Fibroblast of lung (primary cell): ENCODE measurements around the gene SIRPB1. TPM values are rescaled to one million over a fixed set of nuclear protein-coding genes. Genes with fewer than 3 reads are reported as not detected.
A peak's percentile ranks its signal among the peaks of the same experiment; 100 is the strongest.

Experiments
- DNase-seq, 2 donors: peaks; one replicate each; pipeline versions ENCODE4 v3.0.0 to v3.0.0-alpha.2; 2010; ENCODE audit warnings: low read depth in 2 of 2
- H2AFZ ChIP-seq: 2 replicates; pipeline ENCODE4 v1.5.1; 2012; ENCODE audit warnings: low read length, control low read depth, inconsistent platforms
- H3K27ac ChIP-seq: 2 replicates; pipeline ENCODE4 v1.5.1; 2011; ENCODE audit warnings: low read length, control low read depth; ENCODE audit not compliant: insufficient read depth
- H3K27me3 ChIP-seq: 2 replicates; pipeline ENCODE4 v1.5.1; 2011; ENCODE audit warnings: mild to moderate bottlenecking, low read length; ENCODE audit not compliant: control insufficient read depth, insufficient read depth
- H3K36me3 ChIP-seq: 2 replicates; pipeline ENCODE4 v1.5.1; 2011; ENCODE audit warnings: low read length; ENCODE audit not compliant: control insufficient read depth, insufficient read depth
- H3K4me1 ChIP-seq: 2 replicates; pipeline ENCODE4 v1.5.1; 2011; ENCODE audit warnings: low read length; ENCODE audit not compliant: control insufficient read depth, insufficient read depth; ENCODE audit errors: extremely low read depth
- H3K4me2 ChIP-seq: 2 replicates; pipeline ENCODE4 v1.5.1; 2011; ENCODE audit warnings: low read length, control low read depth; ENCODE audit not compliant: insufficient read depth; ENCODE audit errors: extremely low read depth
- H3K4me3 ChIP-seq, 4 experiments: fragments of 200-600 bp in 1 of 4; sonication (generic) in 1 of 4; replicated peaks in 1 of 4; 2 replicates each; pipeline ENCODE4 v1.5.1; 2011 to 2016; ENCODE audit warnings: low read length in 4 of 4, low read depth in 3 of 4, mild to moderate bottlenecking in 3 of 4, control low read depth in 2 of 4, inconsistent platforms in 1 of 4, mixed read lengths in 1 of 4; ENCODE audit not compliant: insufficient read depth in 1 of 4; ENCODE audit errors: control extremely low read depth in 1 of 4
- H3K79me2 ChIP-seq: 2 replicates; pipeline ENCODE4 v1.5.1; 2012; ENCODE audit warnings: mild to moderate bottlenecking, low read length, inconsistent platforms; ENCODE audit not compliant: control insufficient read depth, insufficient read depth
- H3K9ac ChIP-seq: 2 replicates; pipeline ENCODE4 v1.5.1; 2011; ENCODE audit warnings: mild to moderate bottlenecking, low read length, control low read depth; ENCODE audit not compliant: insufficient read depth
- H3K9me3 ChIP-seq: 2 replicates; pipeline ENCODE4 v1.5.1; 2012; ENCODE audit warnings: low read depth, low read length; ENCODE audit not compliant: control insufficient read depth, insufficient read depth
- H4K20me1 ChIP-seq: 2 replicates; pipeline ENCODE4 v1.5.1; 2011; ENCODE audit warnings: low read length; ENCODE audit not compliant: control insufficient read depth, insufficient read depth; ENCODE audit errors: extremely low read depth
- EZH2 ChIP-seq: IDR thresholded peaks from 2 replicates; pipeline ENCODE4 v1.5.1; 2012; ENCODE audit warnings: low read length, control low read depth, mild to moderate bottlenecking; ENCODE audit errors: missing control alignments
- polyA plus RNA-seq, 2 donors: library from polyadenylated mRNA; depleted of rRNA in 1 of 2; stranded (reverse) in 1 of 2; unstranded in 1 of 2; fragments of >200 nt; gene quantifications; 2 replicates each; pipeline ENCODE4 v1.2.1, GENCODE V29; 2011 to 2012; ENCODE audit warnings: missing spikeins in 1 of 2
- total RNA-seq: library from RNA; depleted of rRNA; stranded (reverse); fragments of >200 nt; gene quantifications from 2 replicates; pipeline ENCODE4 v1.2.1, GENCODE V29; 2014
- TF ChIP-seq, protein P1 (sequence below), 2 donors: IDR thresholded peaks in 1 of 2; conservative IDR thresholded peaks in 1 of 2; 1 replicate in 1 of 2; 2 replicates in 1 of 2; pipeline ENCODE4 v1.5.1; 2011 to 2012; ENCODE audit warnings: low read length in 2 of 2, control low read depth in 1 of 2, inconsistent platforms in 1 of 2, low read depth in 1 of 2, mild to moderate bottlenecking in 1 of 2

Gene SIRPB1
- total and polyA plus RNA-seq, 2 donors (not counting 1 experiment from before 2014, with no cell fraction given): 0.17 TPM; not detected in 1

DNA sequence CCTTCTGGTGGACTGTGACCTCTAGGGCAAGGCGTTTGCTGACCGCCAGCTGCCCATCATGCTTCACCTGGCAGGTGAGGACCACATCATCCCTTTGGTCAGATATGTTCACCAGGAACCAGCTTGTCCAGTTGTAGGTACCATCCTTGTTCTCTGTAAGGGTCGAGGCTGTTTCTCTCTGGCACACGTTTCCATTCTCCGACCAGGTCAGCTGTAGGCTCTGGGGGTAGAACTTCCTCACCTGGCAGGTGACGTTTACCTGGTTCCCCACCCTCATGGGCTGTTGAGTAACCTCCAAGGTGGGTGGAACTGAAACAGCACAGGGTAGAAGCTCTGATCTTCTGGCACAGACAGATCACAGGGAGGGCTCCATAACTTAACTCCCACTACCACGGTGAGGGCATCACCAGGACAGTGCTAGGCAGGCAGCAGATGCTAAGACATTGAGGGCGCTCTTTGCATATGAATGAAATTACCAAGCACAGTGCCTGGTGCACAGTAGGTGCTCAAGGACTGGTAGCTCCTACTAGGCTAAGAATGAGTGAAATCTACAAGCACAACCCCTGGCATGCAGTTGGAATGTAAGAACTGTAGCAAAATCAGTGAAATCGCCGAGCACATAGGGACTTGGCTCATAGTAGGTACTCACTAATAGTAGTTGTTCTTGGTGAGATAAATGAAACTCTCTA is 15.6 kb upstream of the SIRPB1 start:
- Histone ChIP-seq H4K20me1 (no peaks in the 10 kb centered on the region), H3K27ac (no peak overlapping the region)

DNA sequence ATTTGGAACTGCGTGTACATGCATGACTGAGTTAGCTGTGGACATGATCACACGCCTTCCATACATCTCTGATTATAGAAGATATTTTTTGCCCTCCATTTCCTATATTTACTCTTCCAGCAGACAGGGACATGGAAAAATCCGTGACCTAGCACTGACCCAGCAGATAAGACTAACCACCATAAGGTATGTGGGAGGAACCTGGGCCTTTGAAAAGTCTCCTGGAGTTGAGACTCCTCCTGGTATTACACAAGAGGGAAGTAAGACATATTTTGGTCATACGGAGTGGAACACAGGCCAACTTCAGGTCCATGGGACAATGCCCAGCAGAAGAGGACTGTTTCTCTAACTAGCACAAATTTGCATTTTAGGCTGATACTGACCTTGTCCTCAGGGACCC is 13.7 kb upstream of the SIRPB1 start:
- no peak for TF ChIP-seq EZH2
- TF ChIP-seq, protein P1, sequence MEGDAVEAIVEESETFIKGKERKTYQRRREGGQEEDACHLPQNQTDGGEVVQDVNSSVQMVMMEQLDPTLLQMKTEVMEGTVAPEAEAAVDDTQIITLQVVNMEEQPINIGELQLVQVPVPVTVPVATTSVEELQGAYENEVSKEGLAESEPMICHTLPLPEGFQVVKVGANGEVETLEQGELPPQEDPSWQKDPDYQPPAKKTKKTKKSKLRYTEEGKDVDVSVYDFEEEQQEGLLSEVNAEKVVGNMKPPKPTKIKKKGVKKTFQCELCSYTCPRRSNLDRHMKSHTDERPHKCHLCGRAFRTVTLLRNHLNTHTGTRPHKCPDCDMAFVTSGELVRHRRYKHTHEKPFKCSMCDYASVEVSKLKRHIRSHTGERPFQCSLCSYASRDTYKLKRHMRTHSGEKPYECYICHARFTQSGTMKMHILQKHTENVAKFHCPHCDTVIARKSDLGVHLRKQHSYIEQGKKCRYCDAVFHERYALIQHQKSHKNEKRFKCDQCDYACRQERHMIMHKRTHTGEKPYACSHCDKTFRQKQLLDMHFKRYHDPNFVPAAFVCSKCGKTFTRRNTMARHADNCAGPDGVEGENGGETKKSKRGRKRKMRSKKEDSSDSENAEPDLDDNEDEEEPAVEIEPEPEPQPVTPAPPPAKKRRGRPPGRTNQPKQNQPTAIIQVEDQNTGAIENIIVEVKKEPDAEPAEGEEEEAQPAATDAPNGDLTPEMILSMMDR (conservative IDR thresholded peaks at IDR 0.05 in 1 of 2, IDR thresholded peaks at IDR 0.05 in 1 of 2; ENCODE audit: low read depth in 1 of 2, low read length in 2 of 2): no peak
- DNase-seq: peak in 1 of 2 donors; percentile 30
- H3K9me3 ChIP-seq: no peaks in the 10 kb centered on the region

More for the DNA sequence above, 15.6 kb upstream of the SIRPB1 start:
- H2AFZ ChIP-seq: no peak overlapping the region
- H3K27me3 ChIP-seq: no peaks in the 10 kb centered on the region
- H3K4me2 ChIP-seq: no peak overlapping the region
- H3K9ac ChIP-seq: no peak overlapping the region
- no peaks in the 10 kb centered on the region for H3K9me3 ChIP-seq
- H3K79me2 ChIP-seq: no peaks in the 10 kb centered on the region
- TF ChIP-seq, protein P1 (conservative IDR thresholded peaks at IDR 0.05 in 1 of 2, IDR thresholded peaks at IDR 0.05 in 1 of 2; ENCODE audit: low read depth in 1 of 2, low read length in 2 of 2): no peak
- TF ChIP-seq EZH2: no peak
- no peaks in the 10 kb centered on the region for H3K36me3 ChIP-seq
- H3K4me3 ChIP-seq: no peak overlapping the region
- H3K4me1 ChIP-seq: no peaks in the 10 kb centered on the region
- no peak for DNase-seq

DNA sequence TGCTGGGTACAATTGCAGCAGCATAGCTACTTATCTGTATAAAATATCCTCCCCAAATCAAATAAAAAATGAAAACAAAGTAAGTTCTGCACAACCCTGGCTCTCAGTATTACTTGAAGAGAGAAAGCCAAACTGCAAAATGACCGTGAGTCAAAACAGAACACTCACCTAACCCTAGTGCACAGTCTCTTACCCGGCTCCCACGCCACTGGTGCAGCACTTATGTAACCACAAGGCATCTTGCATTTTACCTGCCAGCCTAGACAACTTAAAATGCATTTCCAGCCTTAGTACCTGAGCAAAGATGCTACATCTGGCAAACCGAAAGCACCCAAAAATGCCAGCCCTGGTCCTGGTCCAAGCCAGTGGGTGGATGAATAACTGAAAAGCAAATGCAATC is 12.4 kb upstream of the SIRPB1 start:
- DNase-seq: no peak
- Histone ChIP-seq H3K27me3 (peaks cover 3% of the 10 kb centered on the region), H3K4me1 (no peaks in the 10 kb centered on the region), H4K20me1 (no peaks in the 10 kb centered on the region), H2AFZ (no peak overlapping the region), H3K4me3 (no peak overlapping the region), H3K9me3 (no peaks in the 10 kb centered on the region), H3K79me2 (no peaks in the 10 kb centered on the region), H3K4me2 (no peak overlapping the region), H3K36me3 (no peaks in the 10 kb centered on the region), H3K27ac (no peak overlapping the region), H3K9ac (no peak overlapping the region)
- TF ChIP-seq, protein P1 (conservative IDR thresholded peaks at IDR 0.05 in 1 of 2, IDR thresholded peaks at IDR 0.05 in 1 of 2; ENCODE audit: low read depth in 1 of 2, low read length in 2 of 2): no peak
- TF ChIP-seq EZH2: no peak

More for the DNA sequence above, 13.7 kb upstream of the SIRPB1 start:
- Histone ChIP-seq H3K79me2 (no peaks in the 10 kb centered on the region), H3K36me3 (no peaks in the 10 kb centered on the region), H3K27ac (no peak overlapping the region), H3K27me3 (peaks cover 3% of the 10 kb centered on the region), H3K4me2 (no peak overlapping the region), H4K20me1 (no peaks in the 10 kb centered on the region), H3K9ac (no peak overlapping the region), H2AFZ (no peak overlapping the region), H3K4me1 (no peaks in the 10 kb centered on the region), H3K4me3 (no peak overlapping the region)
